IPS-15b (cell line): Measurements from ENCODE around the gene TRAPPC2L.
"Not testable (repeated sequence)": the region's sequence is repeated elsewhere in the genome, so short reads cannot be mapped to it uniquely, and the experiment has no call there.

Experiments
- H3K27me3 ChIP-seq: one replicate; pipeline ENCODE4 v1.6.1; 2013; ENCODE audit warnings: low read length; ENCODE audit not compliant: control insufficient read depth, insufficient read depth
- H3K36me3 ChIP-seq: one replicate; pipeline ENCODE4 v1.6.1; 2013; ENCODE audit warnings: low read length; ENCODE audit not compliant: control insufficient read depth, insufficient read depth
- H3K4me1 ChIP-seq: one replicate; pipeline ENCODE4 v1.6.1; 2013; ENCODE audit warnings: mild to moderate bottlenecking, low read length; ENCODE audit not compliant: control insufficient read depth, insufficient read depth
- H3K4me3 ChIP-seq: one replicate; pipeline ENCODE4 v1.5.1; 2013; ENCODE audit warnings: low read depth, low read length
- H3K9ac ChIP-seq: one replicate; pipeline ENCODE4 v1.6.1; 2013; ENCODE audit warnings: low read depth, mild to moderate bottlenecking, low read length
- H3K9me3 ChIP-seq: one replicate; pipeline ENCODE4 v1.6.1; 2013; ENCODE audit warnings: mild to moderate bottlenecking, low read length; ENCODE audit not compliant: control insufficient read depth, insufficient read depth

TRAPPC2L gene

DNA sequence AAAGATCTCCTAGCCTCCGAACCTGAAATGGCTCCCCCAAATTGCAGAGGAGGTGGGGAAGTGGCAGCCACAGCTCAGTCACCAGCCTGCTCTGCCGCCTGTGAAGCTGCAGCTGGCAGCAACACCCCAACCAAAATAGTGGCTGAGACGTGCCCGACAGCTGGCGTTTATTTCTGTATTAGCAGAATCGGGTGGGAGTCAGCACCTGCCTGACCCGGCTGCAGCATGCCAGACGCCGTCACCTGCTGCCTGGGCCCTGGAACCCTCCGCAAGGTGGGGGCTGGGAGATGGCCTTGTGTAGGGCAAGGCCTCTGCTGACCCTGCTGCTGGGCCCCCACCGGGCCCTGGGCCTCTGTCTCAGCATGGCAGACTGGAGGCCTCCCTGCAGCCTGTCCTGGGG is 27.0 kb downstream of the TRAPPC2L start:
- H3K27me3 ChIP-seq = no peaks in the 10 kb centered on the region
- no peaks in the 10 kb centered on the region for H3K4me1 ChIP-seq
- no peaks in the 10 kb centered on the region for H3K36me3 ChIP-seq
- H3K9me3 ChIP-seq = no peaks in the 10 kb centered on the region
- H3K9ac ChIP-seq = no peak overlapping the region
- H3K4me3 ChIP-seq = no peak overlapping the region

DNA sequence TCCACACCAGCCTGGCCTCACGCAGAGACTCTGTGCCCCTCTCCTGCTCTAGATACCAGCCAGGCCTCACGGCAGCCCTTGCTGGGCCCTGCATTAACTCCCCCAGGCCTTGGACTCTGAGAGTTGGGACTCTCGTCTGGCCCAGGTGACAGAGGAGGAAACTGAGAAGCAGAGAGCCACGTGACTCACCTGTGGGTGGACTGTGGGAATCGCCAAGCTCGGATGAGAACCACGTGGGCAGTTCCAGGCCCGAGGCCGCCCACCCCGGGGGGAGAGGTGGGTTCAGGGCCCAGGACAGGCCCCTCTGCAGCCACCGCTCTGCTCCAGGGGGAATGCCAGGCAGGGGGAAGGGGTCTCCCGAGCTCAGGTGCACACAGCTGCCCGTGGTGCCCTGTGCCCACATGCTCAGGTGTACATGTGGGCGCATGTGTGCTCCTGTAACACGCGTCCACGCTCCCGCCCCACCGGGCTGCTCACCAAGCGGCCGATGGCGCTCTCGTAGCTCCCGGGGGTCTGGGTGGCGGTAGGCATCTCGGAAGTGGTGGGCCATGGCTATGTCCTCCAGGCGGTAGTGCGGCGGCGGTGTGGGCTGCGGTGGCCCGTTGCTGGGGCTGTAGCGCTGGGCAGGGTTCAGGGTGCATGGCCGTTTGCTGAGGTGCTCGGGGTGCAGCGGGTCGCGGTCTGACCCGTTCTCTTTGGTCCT is 27.8 kb downstream of the TRAPPC2L start:
- Histone ChIP-seq H3K9me3 (no peaks in the 10 kb centered on the region), H3K4me3 (no peak overlapping the region), H3K4me1 (no peaks in the 10 kb centered on the region), H3K36me3 (no peaks in the 10 kb centered on the region), H3K27me3 (no peaks in the 10 kb centered on the region), H3K9ac (no peak overlapping the region)

DNA sequence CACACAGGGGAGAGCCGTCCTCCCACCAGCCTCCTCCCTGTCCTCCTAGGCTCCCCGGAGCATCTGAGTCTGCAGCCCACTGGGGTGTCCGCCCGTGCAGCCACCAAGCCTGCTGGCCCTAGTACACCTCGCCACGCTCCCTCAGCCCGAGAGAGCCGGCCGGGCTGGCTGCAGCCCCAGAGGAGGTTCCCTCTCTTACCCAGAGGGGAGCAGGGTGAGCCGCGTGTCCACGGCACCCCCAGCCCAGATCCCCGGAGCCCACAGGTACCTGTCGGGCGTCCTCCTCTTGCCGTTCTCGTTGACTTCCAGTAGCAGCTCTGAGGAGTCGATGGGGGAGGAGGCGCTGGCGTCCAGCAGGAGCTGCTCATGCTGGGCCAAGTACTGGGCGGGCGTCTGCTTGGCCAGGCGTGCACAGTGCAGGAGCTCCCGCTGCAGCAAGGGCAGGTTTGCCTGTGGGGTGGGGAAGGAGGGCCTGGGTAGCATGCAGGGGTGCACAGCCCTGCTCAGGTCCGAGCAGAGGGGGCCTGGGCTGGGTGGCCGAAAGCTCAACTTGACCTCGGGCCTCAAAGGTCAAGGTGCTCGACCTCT is 28.9 kb downstream of the TRAPPC2L start:
- Histone ChIP-seq H3K9me3 (no peaks in the 10 kb centered on the region), H3K4me1 (no peaks in the 10 kb centered on the region), H3K27me3 (no peaks in the 10 kb centered on the region), H3K4me3 (no peak overlapping the region), H3K36me3 (no peaks in the 10 kb centered on the region), H3K9ac (no peak overlapping the region)

DNA sequence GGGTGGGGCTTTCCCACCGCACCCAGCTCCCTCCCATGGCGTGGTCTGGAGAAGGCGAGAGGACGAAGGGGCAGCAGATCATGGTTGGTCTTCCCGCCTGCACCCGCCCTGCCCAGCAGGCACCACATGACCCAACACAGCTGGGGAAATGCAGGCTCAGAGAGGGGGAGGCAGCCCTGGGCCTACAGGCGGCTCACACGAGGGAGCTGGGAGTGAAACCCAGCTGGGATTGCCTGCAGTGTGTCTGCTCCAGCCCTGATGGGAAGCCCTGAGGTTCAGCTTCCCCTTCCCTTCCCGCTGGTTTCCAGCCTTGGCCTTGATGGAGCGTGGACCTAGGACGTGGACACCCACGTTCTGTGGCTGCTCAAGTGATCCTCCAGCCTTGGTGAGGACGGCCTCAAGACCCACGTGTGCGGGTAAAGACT is 29.5 kb downstream of the TRAPPC2L start:
- Histone ChIP-seq H3K36me3 (no peaks in the 10 kb centered on the region), H3K4me3 (no peak overlapping the region), H3K9me3 (no peaks in the 10 kb centered on the region), H3K4me1 (no peaks in the 10 kb centered on the region), H3K9ac (no peak overlapping the region), H3K27me3 (no peaks in the 10 kb centered on the region)

DNA sequence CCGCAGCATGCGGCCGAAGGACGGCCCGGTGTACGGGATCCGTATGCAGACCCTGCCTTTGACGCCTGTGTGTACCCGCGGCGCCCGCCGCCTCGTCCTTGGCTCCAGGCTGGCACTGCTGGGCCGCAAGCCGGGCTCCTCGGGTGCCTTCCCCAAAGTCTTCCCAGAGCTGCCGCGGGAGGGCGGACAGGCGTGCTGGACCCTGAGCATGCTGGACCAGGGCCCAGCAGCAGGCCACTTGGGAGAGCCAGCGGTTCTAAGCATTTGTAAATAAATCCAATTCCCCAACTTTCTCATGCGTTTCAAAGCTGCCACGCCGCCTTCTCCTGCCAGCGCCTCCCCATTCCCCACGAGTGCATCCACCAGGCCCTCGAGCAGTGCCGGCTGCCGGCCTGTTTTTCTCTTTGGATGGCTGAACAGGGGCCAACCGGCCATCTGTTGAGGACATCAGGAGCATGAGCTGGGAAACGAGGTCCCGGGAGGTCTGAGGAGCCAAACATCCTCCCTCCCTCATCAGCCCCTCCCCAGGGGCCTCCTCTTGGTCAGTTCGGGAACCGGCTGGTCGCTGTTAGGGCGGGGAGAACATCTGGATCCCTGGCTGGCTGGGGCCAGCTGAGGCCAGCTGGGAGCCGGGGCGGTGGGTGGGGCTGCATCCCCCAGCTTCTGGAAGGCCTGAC is 30.1 kb downstream of the TRAPPC2L start:
- Histone ChIP-seq H3K4me1 (no peaks in the 10 kb centered on the region), H3K4me3 (no peak overlapping the region), H3K9ac (no peak overlapping the region), H3K36me3 (no peaks in the 10 kb centered on the region), H3K9me3 (no peaks in the 10 kb centered on the region), H3K27me3 (no peaks in the 10 kb centered on the region)

DNA sequence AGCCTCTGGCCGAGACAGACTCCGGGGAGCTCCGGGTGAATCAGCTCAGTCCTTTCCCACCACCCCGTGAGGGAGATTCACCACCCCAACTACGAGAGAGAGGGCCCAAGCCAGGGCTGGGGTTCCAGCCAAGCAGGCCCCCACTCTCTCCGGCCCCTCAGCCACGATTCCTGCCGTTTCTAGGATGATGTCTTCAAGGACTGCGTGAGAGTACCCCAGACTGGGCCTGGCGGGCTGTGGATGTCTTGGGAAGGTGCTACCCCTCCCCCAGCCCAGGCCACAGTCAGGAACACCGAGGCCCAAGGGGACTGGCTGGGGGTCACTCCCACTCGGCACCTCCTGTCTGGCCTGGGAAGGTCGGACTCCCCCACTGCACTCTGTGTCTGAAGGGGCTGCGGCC is 31.1 kb downstream of the TRAPPC2L start:
- Histone ChIP-seq H3K9me3 (no peaks in the 10 kb centered on the region), H3K36me3 (no peaks in the 10 kb centered on the region), H3K27me3 (no peaks in the 10 kb centered on the region), H3K4me3 (no peak overlapping the region), H3K4me1 (no peaks in the 10 kb centered on the region), H3K9ac (no peak overlapping the region)

DNA sequence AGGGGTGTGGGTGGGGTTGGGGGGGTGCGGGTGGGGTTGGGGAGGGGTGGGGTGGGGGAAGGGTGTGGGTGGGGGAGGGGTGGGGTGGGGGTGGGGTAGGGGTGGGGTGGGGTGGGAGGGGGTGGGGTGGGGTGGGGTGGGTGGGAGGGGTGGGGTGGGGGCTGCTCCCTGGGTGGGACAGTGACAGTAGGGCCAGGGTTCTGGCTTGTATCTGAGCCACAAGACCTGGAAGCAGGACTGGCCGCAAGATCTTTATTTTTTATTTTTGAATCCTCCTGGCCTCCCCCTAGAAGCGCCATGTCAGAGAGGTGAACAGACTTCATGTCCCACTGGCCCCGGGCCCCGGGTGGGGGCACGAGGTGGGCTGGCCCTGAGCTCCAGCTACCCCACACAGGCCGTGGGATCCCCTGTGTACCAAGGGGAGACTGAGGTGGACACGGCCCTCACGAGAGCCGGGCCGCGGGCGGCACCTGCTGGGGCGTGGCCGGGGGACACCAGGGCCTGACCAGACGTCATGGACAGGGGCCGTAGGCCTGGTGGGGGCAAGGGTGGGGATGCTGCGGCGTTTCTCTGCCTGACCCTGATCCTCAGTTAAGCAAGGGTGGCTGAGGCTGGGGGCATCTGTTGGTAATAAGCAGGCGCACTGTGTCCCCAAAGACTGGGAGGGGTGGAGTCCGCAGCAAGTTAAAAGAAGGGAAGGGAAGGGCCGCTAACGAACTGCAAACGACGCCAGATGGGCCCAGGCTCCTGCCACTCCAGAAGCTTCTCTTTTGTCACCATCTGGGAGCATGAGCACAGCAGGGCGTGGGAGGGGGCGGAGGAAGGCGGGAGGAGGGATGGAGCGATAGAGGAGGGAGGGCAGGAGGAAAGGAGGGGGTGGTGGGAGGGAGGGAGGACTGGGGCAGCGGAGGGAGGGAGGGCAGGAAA is 31.8 kb downstream of the TRAPPC2L start:
- no peaks in the 10 kb centered on the region for H3K27me3 ChIP-seq
- no peak overlapping the region for H3K9ac ChIP-seq
- H3K36me3 ChIP-seq = no peaks in the 10 kb centered on the region
- H3K4me3 ChIP-seq = no peak overlapping the region
- H3K9me3 ChIP-seq = no peaks in the 10 kb centered on the region
- H3K4me1 ChIP-seq = no peaks in the 10 kb centered on the region

DNA sequence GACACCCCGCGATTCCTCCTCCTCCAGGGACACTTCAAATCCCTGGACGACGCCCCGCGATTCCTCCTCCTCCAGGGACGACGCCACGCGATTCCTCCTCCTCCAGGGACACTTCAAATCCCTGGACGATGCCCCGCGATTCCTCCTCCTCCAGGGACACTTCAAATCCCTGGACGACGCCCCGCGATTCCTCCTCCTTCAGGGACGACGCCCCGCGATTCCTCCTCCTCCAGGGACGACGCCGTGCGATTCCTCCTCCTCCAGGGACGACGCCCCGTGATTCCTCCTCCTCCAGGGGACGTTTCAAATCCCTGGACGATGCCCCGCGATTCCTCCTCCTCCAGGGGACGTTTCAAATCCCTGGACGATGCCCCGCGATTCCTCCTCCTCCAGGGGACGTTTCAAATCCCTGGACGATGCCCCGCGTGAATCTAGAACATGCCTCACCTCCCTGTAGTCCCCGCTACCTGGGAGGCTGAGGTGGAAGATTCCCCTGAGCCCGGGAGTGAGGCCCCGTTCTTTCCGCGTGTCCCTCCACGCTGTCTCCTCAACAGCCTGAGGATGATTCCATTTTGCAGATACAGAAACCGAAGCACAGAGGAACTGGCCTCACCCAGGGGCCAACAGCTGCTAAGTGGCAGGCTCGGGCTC is 32.9 kb downstream of the TRAPPC2L start:
- not testable (repeated sequence) for H3K9ac ChIP-seq, H3K27me3 ChIP-seq, H3K4me1 ChIP-seq, H3K4me3 ChIP-seq, H3K36me3 ChIP-seq, H3K9me3 ChIP-seq

DNA sequence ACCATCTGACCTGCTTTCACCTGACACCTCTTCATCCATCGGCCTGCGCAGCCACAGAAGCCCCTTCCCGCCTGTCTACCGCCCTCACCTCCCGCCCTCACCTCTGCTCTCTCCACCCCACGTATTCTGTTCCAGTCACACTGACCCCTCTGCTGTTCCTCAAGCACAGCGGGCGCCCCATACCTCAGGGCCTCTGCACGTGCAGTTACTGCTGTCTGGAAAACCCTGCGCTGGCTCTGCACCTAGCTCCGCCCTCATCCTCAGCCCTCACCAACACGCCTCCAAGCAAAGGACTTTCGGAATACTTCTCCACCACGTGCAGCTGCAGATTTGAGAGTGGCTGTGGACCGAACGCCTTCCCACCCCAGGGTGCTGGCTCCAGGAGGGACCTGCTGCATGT is 34.2 kb downstream of the TRAPPC2L start:
- H3K9ac ChIP-seq = no peak overlapping the region
- no peak overlapping the region for H3K4me3 ChIP-seq
- H3K4me1 ChIP-seq = no peaks in the 10 kb centered on the region
- H3K36me3 ChIP-seq = no peaks in the 10 kb centered on the region
- no peaks in the 10 kb centered on the region for H3K27me3 ChIP-seq
- H3K9me3 ChIP-seq = no peaks in the 10 kb centered on the region

DNA sequence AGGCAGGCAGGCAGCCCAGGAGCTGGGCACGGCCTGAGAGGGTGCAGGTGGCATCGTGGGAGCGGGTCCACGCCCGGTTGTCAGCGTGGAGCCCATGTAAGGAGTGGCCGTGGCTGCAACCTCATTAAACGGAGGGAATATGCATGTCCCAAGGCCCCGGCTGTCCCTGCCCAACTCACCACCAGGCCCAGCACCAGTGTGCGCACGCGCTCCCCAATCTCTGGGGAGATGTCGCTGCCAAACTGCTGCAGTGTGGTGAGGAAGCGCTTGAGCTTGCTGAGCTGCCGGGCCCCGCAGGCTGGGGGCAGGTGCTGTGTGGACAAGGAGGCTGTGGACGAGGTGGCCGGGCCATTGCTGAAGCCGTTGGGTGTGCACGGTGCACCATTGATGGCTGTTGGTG is 35.1 kb downstream of the TRAPPC2L start:
- Histone ChIP-seq H3K9ac (no peak overlapping the region), H3K36me3 (no peaks in the 10 kb centered on the region), H3K4me3 (no peak overlapping the region), H3K4me1 (no peaks in the 10 kb centered on the region), H3K9me3 (no peaks in the 10 kb centered on the region), H3K27me3 (no peaks in the 10 kb centered on the region)
